NAMALWA (cell line): ENCODE results near the gene PGM1.
"Not testable (repeated sequence)": the region's sequence is repeated elsewhere in the genome, so short reads cannot be mapped to it uniquely, and the experiment has no call there.

Source experiments
- DNase-seq: peaks from one replicate; pipeline ENCODE4 v3.0.0-alpha.2; 2015; ENCODE audit warnings: low spot score

PGM1 gene

DNA sequence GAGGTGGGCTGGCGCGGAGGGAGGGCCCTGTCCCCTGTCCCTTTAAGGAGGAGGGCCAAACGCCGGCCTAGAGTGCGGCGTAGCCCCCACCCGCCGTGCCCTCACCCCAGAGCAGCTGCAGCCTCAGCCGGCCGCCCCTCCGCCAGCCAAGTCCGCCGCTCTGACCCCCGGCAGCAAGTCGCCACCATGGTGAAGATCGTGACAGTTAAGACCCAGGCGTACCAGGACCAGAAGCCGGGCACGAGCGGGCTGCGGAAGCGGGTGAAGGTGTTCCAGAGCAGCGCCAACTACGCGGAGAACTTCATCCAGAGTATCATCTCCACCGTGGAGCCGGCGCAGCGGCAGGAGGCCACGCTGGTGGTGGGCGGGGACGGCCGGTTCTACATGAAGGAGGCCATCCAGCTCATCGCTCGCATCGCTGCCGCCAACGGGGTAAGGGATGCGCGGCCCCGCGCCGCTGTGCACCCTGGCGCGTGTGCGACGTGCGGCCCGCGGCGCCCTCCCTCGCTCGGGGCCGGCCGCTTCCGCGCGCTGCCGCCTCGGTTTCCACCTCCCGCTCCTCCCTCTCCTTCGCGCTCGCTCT, at the start of gene PGM1:
TSS of gene PGM1 (plus strand) at position 109 of the 583 bp plus-strand sequence. CDS start at position 187, 78 bp downstream.
- DNase-seq = peak; percentile 84

DNA sequence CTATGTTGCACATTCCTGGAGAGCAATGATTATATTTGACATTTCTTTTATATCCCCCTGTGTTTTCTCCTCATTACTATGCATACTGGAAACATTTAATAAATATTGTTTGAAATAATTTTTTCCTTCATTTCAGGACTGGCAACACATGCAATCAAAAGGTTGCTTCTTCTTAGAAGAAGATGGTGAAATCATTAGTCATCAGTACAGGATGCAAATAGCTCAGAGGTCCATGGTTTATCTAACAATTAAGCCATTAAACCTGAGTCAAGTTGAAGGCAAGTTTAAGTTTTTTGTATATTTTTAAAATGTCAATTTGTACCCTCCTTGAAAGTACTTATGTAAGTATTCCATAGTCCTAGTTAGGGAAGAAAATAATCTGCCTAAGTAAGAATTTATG, 47.4 kb upstream of the PGM1 start:
- DNase-seq = no peak

DNA sequence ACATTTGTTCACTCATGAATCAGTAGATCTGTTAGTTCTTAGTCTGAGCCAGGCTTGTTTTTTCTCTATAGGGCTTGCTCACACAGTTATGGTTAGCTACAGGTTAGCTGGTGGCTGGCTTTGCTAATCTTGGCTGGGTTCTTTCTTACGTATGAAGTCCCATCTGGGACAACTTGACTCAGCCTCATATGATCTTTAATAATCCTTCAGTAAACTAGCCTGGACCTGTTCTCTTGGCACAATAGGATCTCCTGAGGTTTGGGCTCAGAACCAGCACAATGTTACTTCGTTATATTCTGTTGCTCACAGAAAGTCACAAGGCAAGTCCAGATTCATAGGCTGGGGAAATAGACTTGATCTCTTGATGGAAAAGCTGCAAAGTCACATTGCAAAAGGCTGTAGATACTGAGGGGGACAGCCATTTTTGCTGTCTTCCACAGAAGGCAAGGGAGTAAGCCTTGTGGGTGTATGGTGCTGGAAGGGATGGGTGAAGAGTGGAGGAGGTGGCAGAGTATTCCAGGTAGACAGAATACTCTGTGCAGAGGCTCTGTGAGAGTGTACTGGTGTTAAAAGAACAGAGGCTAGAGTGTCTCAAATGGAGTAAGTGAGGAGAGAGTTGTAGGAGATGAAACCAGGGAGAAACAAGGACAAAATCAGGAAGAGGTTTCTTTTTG, 45.5 kb upstream of the PGM1 start:
- DNase-seq = no peak

- no peak for DNase-seq
Observed at GRCh38 chr1:63548303-63548702, 44.9 kb upstream of the PGM1 start.

- no peak for DNase-seq
Observed at GRCh38 chr1:63548877-63549276, 44.3 kb upstream of the PGM1 start.

DNA sequence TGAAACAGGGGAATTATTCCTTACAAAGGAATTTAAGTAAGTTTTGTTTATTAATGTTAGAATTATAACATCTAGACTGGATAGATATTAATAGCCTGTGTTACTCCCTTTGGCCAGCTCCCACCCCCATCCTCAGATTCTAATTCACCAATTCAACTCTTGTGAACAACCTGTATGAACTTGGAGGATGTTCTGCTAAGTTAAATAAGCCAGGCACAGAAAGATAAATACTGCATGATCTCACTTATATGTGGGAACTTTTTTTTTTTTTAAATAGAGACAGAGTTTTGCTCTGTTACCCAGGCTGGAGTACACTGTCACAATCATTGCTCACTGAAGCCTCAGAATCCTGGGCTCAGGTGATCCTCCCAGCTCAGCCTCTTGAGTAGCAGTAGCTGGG, 37.7 kb upstream of the PGM1 start:
- DNase-seq = no peak

DNA sequence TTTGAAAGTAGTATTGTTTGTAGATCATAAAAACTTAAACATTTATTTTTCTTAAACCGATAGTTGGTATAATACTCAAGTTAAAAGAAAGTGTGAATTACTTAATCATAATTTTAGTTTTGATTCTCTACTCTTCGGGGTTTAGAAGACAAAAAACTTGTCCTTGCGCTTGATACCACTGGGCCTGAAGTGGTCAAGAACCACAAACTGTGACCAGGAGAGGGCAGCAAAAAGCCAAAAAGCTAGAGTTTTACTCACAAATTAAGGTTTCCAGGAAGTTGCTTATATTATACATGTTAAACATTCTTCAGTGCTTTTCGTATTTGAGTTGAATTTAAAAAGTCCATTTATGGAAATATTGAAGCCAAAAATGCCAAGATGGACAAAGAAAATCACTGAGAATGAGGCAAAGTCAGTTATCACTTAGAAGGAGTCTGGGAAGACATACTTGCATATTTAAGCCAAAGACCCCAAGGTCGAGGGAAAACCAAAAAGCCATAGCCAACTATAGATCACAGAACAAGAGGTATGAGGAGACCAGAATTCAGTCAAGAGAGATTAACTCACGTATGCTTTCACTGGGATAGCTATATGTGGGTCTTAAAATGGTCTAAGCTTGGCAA, 35.7 kb upstream of the PGM1 start:
- DNase-seq = peak; percentile 71

DNA sequence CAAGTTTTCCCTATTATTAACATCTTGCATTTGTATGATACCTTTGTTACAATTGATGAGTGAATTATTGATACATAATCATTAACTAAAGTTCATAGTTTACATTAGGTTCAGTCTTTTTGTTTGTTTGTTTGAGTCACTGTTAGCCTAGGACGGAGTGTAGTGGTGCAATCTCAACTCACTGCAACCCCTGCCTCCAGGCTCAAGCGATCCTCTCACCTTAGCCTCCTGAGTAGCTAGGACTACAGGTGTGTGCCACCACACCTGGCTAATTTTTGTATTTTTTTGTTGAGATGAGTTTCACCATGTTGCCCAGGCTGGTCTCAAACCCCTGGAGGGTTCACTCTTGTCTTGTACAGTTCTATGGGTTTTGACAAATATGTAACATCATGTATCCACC, 33.9 kb upstream of the PGM1 start:
- no peak for DNase-seq

GRCh38 chr1:63563745-63564144, 29.5 kb upstream of the PGM1 start:
- no peak for DNase-seq

DNA sequence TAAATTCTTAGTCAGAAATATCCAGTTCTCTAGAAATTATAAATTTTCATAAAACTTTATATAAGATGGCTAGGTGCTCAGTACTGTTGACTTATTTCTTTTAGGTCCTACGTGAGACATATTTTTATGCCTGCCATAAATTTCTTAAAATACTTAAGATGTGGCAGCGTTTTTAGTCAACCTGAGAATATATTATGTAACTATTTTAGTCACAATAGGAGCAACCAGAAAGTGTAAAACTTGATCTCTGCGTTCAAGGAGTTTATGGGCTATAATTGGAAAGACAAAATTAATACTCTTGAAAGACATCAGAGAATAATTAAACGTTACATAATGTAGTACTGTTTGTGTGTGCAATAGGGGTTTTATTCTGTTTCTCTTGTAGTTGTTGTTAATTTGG, 24.1 kb upstream of the PGM1 start:
- DNase-seq = no peak

- DNase-seq = no peak
Observed at GRCh38 chr1:63569640-63570316, 23.4 kb upstream of the PGM1 start.

DNA sequence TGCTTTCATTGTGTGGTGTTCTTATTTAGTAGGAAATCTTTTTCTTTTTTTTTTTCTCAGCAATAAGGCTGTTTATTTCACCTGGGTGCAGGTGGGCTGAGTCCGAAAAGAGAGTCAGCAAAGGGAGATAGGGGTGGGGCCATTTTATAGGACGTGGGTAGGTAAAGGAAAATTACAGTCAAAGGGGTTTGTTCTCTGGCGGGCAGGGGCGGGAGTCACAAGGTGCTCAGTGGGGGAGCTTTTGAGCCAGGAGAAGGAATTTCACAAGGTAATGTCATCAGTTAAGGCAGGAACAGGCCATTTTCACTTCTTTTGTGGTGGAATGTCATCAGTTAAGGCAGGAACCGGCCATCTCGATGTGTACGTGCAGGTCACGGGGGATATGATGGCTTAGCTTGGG, 20.5 kb upstream of the PGM1 start:
- not testable (repeated sequence) for DNase-seq

DNA sequence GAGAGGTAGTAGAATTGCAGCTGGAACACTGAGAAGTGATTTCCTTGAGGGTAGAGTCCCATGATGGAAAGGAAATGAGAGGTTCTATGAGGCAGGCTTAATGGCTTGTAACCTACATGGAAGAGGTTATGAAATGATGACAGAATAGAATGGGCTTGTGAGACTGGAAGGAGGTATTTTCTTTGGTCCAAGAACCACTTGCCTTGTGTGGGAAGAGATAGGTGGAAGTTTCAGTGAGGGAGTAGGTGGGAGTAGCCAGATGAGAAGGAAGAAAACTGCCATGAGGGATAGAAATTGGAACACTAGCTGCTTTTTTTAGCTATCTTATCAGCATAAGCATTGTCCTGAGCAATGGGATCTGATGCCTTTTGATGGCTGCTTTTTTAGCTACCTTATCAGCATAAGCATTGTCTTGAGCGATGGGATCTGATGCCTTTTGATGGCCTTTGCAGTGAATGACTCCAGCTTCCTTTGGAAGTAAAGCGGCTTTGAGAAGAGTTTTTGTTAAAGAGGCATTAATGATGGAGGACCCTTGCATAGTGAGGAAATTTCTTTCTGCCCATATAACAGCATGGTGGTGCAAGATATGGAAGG, 18.9 kb upstream of the PGM1 start:
- DNase-seq = not testable (repeated sequence)

GRCh38 chr1:63575340-63575826, 17.8 kb upstream of the PGM1 start:
- peak; percentile 66 for DNase-seq

GRCh38 chr1:63586326-63586725, 6.9 kb upstream of the PGM1 start:
- DNase-seq = not testable (repeated sequence)

GRCh38 chr1:63590166-63590560, 3.0 kb upstream of the PGM1 start:
- DNase-seq = no peak

DNA sequence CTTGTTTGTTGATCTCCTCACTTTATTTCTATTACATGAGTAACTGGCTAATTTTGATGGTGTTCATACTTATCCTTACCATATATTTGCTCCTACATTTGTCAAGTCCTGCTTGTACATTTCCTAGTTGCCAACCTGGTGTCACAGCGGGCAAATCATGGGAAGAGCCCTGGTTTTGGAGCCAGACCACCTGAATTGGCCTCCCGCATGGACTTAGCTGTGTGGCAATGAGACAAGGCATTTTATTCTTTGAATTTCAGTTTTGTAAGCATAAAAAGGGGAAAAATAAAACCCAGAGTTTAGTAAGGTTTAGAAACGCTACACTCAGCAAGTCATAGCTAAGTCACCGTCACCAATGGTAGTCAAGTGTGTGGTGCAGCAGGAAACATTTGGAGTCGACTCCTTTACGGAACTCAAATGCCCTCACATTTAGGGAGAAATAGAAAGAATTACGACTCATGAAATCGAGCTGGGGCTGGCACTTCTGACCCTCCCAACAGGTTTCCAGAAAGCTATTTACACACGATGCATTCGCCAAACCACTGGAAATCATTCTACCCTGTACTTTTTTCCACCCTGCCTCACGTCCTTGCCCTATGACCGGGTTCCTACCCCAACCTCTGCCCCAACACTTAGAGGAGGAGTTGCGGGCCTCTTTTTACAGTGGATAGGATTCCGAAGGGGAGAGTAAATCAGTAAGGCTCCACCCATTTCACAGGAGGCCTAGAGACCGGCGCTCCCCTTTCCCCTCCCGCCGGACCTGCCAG, 492 bp upstream of the PGM1 start:
- DNase-seq = no peak

GRCh38 chr1:63593886-63594605, 835 bp downstream of the PGM1 start:
- peak; percentile 86 for DNase-seq

DNA sequence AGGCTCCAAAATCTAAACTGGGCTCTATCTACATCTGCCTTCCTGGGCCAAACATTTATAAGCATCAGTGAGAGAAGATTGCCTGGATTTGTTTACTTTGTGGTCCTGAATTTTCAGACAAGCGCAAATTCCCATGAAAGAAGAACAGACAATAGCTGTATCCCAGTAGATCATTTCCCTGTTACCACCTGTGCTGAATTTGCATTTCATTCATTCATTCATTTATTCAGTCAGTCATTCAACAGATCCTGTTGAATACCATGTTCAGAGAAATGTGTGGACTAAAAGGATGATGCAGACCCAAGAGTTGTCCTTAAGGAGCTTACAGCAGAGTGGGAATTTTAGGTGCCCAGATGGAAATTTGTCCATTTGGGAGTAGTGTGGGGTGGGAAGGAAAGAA, 2.2 kb downstream of the PGM1 start:
- DNase-seq = no peak

- DNase-seq = no peak
Observed at GRCh38 chr1:63599799-63600198, 6.6 kb downstream of the PGM1 start.

DNA sequence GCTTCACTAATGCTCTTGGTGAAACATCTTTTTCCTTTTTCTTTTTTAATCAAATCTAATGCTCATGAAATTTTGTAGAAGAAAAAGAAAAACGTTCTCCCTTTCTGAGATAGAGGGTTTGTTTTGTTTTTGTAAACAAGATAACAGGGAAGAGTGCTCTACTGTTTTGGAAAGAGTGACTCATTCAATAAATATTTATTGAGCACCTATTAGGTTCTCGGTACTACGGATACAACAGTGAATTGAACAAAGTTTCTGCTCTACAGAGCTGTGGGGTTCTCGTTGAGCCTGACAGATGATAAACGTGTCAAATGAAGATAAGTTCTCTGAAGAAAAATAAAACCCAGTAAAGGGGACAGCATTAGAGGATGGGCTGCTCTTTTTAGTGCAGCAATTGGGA, 7.0 kb downstream of the PGM1 start:
- DNase-seq = no peak
